22Rv1 (cell line): ENCODE measurements around the gene MYLK.

Source experiments
- H3K27ac ChIP-seq: fragments of 450-650 bp; 2 replicates; pipeline ENCODE4 v1.5.1; 2017
- CTCF ChIP-seq: fragments of 450-650 bp; IDR thresholded peaks from 2 replicates; pipeline ENCODE4 v1.5.1; 2017; ENCODE audit warnings: mild to moderate bottlenecking
- ZFX ChIP-seq: fragments of 450-650 bp; IDR thresholded peaks from 2 replicates; pipeline ENCODE4 v1.6.1; 2017; ENCODE audit warnings: antibody characterized with exemption, borderline replicate concordance

The MYLK gene

GRCh38 chr3:123678108-123678511 lies 206.0 kb downstream of the MYLK start:
- no peak overlapping the region for H3K27ac ChIP-seq

GRCh38 chr3:123672429-123673146 lies 211.5 kb downstream of the MYLK start:
- no peak for TF ChIP-seq ZFX

More at GRCh38 chr3:123678108-123678511, 206.0 kb downstream of the MYLK start:
- TF ChIP-seq ZFX (no peak), CTCF (no peak)

GRCh38 chr3:123670743-123671142 lies 213.4 kb downstream of the MYLK start:
- no peak overlapping the region for H3K27ac ChIP-seq
- TF ChIP-seq CTCF (no peak), ZFX (no peak)

More at GRCh38 chr3:123672429-123673146, 211.5 kb downstream of the MYLK start:
- no peak overlapping the region for H3K27ac ChIP-seq

GRCh38 chr3:123668906-123669305 lies 215.2 kb downstream of the MYLK start:
- TF ChIP-seq CTCF = no peak
- no peak for TF ChIP-seq ZFX
- H3K27ac ChIP-seq = no peak overlapping the region

GRCh38 chr3:123667784-123668183 lies 216.3 kb downstream of the MYLK start:
- TF ChIP-seq CTCF (no peak), ZFX (no peak)
- H3K27ac ChIP-seq = no peak overlapping the region

GRCh38 chr3:123664753-123665152 lies 219.4 kb downstream of the MYLK start:
- no peak overlapping the region for H3K27ac ChIP-seq
- TF ChIP-seq CTCF (no peak), ZFX (no peak)

- H3K27ac ChIP-seq = no peak overlapping the region
- TF ChIP-seq ZFX (no peak), CTCF (no peak)
These were observed 220.2 kb downstream of the MYLK start for GRCh38 chr3:123663977-123664376.
